GM18861 (cell line): ENCODE measurements around the gene NAT9.
A peak's percentile ranks its signal among the peaks of the same experiment; 100 is the strongest.

ENCODE experiments used
- ATAC-seq: cut with Tn5 transposase; IDR thresholded peaks from one replicate; pipeline ENCODE4 v1.9.1; 2021; ENCODE audit not compliant: unreplicated experiment

Gene NAT9, protein sequence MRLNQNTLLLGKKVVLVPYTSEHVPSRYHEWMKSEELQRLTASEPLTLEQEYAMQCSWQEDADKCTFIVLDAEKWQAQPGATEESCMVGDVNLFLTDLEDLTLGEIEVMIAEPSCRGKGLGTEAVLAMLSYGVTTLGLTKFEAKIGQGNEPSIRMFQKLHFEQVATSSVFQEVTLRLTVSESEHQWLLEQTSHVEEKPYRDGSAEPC

DNA sequence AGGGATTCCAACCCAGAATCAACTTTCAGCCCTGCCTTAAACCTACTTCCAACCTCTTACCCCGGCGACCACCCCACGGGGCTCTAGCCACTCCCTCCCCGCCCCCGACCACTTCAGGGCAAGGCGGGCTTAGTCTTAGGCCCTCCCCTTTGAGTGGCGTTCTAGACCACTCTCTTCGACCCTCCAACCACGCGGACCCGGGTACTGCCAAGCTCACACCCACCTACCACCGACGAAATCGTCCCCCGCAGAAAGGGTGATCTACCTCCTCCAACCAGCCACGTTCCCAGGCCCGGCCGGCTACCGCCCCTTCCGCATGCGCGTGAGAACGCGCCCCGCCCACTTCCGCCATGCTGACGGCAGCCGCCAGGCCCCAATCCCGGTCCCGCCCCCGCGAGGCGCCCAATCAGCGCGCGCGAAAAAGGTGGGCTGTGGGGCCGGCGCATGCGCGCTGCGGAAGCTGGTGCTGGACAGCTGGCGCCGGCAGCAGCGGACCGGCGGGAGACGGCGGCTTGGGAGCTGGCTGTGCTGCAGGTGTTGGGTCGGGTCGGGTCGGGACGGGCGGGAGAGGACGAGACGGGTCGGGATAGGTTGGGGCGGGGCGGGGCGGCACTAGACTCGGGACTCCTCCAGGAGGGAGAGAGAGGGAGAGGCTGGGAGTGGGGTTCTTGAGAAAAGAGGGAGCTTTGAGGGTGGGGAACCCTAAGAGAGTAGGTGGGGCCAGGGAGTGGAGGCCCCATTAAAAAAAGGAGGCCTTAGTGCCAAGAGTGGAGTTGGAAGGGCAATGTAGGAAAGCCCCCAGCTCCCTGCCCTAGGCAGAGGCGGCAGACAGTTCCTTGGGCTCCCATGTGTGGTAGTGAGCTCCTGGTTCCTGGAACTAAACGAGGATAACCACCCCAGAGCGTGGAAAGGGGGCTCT lies at the start of gene NAT9:
Gene NAT9 (minus strand): TSS at position 302 of the 919 bp plus-strand sequence. CDS start 647 bp downstream, outside the sequence.
- peak; percentile 53 for ATAC-seq

DNA sequence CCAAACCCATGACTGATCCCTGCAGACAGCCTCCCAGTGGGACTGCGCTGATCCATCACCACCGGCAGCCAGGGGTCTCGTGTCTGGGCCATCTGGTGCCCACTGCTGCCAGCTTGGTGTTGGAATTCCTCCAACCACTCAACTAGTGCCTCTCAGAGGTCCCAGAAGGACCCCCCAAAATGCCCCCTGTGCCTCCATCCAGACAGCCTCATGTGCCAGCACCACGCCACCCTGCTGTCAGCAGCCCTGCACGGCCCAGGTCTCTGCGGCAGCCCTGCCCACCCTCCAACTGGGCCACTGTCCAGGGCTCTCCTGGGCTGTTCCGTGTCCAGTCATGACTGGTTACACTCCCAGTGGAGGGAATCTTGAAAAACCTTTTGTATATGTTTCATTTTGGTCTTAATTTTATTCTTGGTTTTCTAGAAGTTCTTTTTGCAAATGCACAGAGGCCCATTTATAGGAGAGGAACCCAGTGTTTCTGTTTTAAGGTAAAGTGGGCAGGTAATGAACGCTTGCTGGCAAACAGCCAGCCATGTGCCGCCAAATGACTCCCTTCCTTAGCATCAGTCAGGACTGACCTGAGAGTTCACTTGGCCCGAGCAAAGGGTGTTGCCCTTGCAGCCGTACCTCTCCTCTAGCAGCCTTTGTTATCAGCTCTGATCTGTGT lies 48.9 kb upstream of the NAT9 start:
- no peak for ATAC-seq

DNA sequence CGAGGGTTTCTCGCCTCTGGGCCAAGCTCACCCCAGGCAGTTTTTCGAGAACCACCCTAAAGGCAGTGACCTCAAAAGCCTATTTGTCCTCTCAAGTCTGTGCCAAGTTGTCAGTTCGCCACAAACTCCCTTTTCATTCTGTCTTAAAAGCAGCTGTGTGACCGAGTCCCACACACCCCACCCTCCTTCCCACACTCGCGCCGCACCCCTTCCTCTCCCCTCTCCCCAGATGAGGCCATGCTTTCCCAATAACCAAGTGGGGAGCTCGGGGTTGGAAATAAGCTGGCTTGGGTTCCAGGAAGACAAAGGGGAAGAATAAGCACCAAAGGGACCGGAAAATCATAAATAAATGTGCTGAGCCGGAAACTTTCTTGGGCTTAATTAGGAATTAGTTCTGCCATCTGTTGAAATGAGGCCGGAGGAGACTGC lies 46.8 kb upstream of the NAT9 start:
- ATAC-seq: no peak

DNA sequence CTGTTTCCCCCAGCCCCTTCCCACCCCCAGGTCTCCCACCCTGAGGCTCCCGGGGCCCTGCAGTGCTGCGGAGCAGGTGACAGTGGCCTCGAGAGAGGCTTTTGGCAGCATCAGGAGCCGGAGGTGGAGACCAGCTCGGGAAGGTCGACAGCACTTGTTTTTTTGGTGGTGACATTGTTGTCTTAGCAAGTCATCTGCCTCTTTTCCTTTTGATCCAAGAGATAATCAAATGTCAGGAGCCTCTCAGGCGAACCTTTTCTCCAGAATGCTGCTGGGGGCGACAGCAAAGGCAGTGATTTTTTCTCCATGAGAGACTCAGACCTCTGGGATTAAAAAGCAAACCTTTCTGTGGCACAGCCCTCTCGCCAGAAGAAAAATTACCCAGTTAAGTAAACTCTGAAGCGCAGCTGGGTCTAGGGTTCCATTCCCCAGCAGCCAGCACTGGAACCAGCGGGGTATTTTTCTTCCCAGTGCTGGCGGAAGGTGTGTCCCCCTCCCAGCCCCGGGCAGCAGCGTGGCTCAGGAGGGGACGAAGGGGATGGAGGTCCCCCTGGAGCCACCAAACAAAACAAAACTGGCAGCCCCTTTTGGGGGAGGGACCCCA lies 46.3 kb upstream of the NAT9 start:
- no peak for ATAC-seq

DNA sequence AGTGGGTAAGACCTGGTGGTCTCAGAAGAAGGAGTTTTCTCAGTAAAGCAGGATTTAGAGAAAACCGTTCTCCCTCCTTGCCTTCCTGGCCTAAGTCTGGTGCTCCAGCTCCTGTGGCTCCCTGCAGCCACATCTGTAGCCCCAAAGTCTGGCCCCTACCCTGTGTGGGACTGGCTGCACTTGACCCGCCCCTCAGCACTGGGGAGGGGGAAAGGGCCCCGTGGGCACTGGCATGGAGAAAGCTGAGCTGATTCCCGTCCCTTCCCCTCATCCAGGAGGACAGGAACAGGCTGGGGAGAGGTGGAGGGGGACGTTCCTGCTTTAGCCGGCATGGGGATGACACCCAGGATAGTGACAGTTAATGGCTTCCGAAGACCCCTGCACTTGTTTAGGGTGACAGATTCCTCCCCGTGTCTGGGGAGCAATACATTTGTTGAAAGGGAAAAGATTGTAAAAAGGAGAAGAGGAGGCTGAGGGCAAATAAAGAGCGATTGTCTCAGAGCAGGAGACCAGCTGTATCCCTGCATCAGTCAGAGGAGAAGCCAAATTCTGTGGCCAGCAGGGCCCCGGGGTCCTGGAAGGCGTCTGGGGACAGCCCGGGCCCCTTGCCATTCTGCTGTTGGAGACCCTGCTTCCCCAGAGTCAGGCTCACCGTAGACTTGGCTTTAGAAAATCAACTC lies 45.6 kb upstream of the NAT9 start:
- ATAC-seq: no peak

DNA sequence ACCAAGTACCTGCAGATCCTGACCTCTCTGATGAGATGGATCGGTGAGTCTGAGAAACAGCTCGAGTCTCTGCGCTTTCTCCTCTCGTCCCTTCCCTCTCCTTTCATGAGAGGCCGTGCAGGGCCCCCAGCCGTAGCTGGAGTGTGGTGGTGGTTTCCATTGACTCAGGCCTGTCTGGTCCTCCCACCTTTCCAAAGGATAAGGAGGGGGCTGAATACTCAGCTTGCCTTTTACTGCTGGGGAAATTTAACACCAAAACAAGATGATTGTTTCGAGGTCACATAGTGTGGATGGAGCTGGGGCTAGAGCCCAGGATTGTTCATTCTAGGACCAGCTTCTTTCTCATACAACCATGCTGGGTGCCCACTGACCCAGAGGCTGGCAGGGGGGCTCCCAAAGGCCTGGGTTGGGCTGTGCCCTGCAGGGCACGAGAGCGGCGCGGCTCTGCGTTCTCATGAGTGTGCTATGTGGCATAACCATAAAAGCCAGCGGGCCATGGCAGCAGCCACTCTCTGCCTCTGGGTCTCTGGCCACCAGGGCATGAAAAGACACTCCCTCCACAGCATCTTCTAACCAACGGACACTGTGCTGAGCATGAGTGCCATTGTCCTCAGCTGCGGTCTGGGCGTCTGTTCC lies 43.8 kb upstream of the NAT9 start:
- no peak for ATAC-seq

DNA sequence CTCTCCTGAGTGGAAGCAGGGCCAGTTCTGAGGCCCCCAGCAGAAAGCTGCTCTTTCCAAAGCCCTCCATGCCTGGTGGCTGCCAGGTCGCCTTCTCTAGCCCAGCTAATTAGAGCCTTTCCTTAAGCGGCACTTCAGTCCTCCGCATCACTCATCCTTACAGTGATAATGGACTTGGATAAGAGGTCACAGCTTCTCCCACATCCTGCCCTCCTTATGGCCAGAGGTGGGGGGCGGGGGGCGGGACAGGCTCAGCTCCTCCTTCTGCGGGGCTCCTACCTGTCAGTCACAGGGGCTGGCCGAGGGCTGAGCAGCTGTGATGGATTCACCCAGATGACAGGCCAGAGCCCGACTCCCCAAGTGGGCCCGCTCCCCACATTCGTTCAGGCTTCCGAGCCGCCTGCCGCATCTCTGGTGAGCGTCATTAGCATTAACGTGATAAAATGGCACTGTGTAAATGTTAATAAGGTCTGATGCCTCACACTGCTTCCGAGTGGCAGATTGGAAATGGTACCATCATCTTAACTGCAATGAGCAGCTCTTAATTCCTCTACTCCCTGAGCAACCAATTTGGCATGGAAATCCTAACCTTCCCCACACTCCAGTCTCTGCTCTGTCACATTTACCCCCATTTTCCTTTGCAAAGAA lies 42.3 kb upstream of the NAT9 start:
- no peak for ATAC-seq

DNA sequence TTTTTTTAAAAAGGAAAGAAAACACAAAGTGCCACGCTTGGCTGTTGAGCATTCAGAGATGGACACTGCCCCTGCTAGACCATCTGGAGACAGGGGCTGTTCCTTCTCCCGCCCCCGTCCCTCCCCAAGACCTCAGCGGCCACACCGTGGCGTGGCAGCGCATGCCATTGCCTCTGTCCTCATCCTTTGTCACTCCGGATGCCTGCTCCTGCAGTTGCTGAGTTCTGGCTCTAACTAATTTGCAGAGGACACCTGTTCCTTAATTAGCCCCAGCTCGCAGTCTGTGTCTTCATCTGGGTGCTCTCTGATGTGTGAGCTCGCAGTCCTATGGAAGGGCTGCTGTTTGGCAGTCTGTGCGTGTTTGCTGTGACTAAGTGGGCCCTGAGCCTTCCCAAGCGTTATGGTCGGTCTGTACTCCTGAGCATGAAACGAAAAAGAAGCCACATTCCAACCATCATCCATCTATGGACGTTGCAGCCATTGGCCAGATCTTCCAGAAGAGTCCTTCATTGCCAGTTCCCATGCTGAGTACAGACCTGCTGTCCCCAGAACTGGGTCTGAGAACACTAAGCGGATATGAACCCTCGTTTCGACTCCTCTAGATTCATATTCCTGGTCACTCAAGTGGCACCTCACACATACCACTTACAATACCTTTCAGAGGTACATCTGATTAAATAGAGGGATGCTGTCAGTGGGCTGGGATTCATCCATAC lies 40.9 kb upstream of the NAT9 start:
- no peak for ATAC-seq

DNA sequence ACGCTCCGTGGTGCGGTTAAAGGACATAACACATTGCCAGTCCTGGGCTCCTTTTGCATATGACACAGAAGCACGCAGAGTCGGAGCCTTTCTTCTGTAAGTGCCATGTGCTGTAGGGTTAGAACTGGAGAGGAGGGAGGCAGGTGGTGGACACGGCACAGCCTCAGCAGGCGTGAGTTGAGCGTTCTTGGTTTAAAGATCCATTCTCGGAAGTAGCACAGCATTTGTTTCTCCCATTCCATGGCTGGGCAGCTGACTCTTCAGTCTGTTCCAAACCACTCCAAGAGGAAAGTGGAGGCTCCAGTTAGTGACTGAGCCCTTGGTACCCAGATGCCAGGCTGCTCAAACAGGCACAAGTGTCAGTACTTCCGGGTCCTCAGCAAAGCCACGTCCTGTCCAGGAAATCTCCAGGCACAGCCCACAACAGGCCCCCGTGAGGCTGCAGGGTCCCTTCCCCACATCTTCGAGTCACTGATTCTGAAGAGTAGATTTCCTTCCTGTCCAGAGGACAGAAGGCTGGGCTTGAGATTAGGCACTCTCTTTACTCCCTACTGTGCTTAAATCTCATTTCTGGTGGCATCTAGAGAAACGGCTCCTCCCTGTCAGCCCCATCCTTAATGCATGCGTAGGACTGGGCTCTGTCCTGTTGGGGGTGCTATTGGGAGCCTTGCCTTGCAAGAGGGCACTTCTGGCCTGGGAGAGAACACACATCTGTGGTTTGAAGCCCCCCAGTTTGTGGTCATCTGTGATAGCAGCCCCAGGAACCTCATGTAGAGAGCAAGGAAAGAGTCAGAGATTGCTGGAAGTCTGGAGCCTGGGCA lies 39.6 kb upstream of the NAT9 start:
- no peak for ATAC-seq

DNA sequence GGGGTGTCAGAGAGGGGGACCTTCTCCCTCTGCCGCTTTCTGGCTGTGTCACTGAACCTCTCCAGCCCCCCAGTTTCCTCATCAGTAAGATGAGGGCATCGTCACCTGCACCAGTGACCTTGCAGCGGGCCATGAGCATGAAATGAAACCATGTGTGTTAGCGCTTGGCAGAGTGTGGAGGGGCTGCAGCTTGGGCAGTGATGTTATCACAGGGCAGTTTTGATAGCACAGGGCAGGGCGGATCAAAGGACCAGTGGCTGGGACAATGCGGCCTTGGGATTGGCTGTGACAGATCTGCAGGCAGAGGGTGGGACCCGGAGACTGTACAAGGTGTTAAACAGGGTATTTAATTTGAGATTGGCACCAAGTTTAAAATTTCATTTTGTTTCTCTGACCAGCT lies 38.9 kb upstream of the NAT9 start:
- ATAC-seq: no peak

DNA sequence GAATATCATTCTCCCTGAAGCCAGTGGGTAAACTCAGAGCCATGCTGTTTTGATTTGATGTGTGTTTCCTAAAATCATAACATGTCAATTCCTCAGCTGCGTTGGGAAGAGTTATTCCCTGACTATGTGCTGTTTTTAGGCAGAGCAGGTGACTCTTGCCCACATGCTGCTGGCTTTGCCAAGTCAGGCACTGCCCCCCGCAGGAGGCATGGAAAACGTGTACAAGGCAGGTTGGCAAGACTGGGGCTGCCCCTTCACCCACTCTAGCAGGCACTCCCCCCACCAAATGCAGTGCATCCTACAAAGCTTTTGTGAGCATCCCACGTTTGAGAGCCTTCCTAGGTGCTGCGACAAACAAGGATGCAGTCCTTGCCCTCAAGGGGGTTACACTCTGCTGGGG lies 38.3 kb upstream of the NAT9 start:
- ATAC-seq: no peak

DNA sequence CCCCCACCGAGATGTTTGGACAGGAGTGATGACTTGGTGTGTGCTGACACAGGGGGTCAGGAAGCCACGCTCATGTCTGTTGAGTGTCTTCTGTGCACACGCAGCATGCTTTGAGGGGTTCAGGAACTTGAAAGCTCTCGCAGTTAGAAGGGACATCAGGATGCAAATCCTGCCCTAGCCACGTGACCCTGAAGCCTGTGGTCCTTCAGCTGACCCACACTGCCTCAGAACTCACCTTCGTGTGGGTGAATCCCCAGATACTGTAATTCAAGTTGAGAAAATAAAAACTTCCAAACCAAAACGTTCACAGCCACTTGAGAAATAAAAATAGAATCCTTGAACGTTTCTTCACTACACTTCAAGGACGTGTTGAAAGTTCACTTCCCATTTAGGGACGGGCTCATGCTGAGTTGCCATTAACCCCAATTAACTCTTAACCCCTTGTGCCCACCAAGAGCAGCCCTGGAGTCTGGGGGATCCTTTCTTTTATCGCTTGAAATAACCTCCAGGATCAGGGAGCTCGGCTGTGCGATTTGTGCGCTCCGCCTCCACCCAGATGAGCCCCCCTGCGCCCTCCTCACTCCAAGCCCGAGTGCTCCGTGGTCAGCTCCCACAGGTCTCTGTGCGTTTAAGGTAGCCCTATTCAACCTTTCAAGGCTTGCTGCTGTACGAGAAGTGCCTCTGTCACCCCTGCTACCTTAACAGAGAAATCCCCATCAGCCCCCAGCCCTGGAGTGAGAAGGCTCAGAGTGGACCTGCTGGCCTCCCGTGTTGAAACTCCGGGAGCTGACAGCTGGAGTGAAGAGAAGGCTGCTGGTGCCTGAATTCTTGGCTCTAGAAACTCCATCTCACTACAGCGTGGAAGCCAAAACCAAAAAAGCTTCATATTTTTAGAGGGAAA lies 36.2 kb upstream of the NAT9 start:
- ATAC-seq: no peak

DNA sequence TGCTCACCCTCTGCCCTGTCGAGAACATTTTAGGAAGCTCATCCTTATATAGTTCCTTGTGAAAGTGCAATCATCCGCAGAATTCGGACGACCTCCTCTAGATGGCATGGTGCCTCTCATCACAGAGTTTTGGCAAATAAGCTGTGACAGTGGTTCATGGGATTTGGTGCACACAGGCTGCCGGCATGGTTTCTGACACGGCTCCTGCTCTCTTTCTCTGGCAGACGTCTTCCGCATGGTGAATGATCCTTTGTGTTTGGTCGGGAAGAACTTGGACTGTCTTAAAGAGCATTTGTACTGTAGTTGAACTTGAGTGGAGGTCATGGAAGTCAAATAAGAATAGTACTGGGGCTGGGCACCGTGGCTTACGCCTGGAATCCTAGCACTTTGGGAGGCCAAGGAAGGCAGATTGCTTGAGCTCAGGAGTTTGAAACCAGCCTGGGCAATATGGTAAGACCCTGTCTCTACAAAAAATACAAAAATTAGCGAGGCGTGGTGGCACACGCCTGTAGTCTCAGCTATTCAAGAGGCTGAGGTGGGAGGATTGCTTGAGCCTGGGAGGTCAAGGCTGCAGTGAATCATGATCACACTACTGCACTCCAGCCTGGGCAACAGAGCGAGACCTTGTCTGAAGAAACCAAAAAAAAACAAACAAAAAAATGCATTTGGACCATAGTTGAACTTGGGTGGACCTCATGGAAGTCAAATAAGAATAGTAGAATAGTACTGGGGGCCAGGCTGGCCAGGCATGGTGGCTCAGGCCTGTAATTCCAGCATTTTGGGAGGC lies 34.7 kb upstream of the NAT9 start:
- no peak for ATAC-seq

DNA sequence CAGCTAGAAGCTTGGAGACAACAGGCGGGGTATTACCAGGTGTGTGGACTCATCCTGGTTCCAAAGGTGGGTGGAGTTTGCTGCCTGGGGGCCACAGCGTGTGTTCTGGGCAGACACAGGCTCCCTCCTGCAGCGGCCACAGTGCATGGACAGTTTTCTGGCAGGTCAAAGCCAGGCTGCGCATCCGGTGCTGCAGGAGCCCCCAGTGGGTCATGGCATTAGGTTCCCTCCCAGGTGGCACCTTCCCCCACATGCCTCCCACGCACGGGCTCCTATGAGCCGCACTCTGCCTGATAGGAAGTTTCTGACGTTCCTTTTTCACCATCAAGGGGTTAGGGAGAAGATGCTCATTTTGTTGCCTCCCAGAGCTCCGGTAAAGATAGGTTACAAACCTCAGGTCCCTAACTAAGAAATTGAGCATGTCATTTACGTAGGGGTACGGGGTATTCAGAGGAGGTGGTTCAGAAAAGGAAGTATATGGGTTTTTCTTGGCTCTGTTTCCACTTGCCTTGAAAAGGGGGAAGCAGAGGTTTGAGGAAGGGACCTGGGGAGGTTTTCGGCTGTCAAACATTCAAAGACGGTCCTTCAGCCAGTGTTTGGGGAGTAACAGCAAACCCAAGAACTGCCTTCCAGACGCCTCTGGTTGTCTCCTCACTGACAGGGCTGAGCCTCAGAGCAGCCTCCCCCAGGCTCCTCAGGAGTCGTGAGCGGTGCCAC lies 32.7 kb upstream of the NAT9 start:
- no peak for ATAC-seq

DNA sequence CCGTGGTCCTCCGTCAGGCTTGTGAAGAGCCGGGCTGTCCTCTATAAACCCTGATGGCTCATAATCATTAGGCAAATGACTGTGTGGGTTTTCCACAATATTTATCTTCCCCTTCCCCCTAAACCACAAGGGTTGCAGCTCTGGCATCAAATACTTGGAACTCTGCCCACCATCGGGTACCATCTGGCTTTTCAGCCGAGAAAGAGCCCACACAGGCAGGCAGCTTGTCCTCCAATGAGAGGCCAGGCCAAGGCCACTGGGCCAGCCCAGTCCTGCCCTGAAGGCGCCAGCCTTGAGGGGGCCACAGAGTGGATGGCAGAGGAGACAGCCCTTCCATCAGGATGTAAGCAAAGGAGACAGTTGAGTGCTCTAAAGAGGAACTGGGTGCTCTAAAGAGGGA lies 31.8 kb upstream of the NAT9 start:
- ATAC-seq: no peak

DNA sequence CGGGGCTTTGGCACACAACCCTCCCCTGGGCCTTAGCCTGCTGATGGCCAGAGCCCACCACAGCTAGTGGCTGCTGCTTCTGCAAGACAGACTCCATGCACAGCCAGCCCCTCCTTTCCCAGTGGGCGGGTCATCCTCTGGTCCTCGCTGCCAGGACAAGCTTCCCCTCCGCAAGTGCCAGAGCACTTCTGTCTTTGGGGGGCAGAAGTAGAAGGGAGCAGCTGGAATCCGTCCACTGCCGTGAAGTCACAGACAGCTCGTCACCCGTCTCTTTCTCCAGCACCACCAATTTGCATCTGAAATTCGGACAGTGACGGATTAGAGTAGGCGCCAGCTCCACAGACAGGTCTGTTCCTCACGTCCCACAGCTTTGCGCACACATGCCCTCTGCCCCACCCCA lies 31.3 kb upstream of the NAT9 start:
- no peak for ATAC-seq
